GM18907 (cell line): ENCODE data around the gene DNAJB13.
"Not testable (repeated sequence)": the region's sequence is repeated elsewhere in the genome, so short reads cannot be mapped to it uniquely, and the experiment has no call there.

ENCODE experiments used
- ATAC-seq: cut with Tn5 transposase; IDR thresholded peaks from one replicate; pipeline ENCODE4 v1.9.1; 2021; ENCODE audit warnings: mild to moderate bottlenecking, moderate library complexity; ENCODE audit not compliant: unreplicated experiment

Gene DNAJB13, protein sequence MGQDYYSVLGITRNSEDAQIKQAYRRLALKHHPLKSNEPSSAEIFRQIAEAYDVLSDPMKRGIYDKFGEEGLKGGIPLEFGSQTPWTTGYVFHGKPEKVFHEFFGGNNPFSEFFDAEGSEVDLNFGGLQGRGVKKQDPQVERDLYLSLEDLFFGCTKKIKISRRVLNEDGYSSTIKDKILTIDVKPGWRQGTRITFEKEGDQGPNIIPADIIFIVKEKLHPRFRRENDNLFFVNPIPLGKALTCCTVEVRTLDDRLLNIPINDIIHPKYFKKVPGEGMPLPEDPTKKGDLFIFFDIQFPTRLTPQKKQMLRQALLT

DNA sequence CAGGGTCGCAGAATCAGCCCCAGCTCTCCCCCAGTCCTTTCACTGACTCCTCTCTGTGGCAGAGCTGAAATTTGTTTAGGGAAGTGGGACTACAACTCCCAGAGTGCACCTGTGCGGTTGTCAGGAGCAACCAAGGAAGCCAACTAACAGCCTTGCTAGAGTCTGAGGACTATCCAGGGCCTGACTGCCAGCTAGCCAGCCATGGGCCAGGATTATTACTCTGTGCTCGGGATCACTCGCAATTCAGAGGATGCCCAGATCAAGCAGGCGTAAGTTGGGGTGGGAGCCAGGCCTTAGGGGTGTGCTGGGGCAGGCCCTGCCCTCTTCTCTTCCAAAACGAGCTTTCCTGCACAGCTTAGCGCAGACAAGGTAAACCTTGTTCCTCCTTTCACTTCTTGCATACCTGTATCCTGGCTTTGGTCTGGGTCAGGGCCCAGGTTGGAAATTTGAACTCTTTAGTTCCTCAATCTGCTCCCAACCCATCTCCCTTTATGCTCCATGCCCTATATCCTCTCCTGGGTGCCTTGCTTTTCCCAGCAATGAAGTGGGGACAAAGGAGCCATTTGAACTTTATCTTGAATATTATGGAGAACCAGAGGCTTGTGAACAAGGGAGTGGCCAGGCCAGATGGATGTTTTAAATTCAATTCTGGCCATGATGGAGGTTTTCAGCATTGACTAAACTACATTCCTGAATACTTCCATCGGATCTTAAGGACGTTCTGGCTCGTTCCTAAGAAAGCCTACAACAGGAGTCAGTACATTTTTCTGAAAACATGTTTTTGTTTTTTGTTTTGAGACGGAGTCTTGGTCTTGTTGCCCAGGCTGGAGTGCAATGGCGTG, at the start of gene DNAJB13:
Gene DNAJB13, plus strand, starts transcription at position 158 of the 842 bp plus-strand sequence. Its CDS starts 44 bp downstream, at position 202.
- peak; percentile 75 for ATAC-seq

GRCh38 chr11:73902303-73902702, 48.5 kb upstream of the DNAJB13 start:
- ATAC-seq = no peak

DNA sequence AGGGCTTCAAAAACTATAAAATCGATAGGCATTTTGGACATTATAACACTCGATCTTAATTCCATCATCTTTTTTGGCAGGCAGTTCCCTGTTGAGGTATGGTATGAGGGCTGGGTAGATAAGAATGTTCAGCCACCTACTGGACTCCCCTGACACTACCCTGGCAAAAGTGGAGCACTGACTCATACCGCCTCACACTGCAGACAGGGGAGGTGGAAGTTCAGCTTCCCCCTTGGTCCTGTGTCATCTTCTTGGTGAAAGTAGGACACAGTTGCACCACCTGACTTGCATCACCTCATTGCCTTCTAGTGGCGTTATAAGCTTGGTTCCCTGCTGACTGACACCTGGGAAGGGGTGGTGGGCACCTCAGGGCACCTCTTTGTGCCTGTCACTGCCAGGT, 43.6 kb upstream of the DNAJB13 start:
- no peak for ATAC-seq

DNA sequence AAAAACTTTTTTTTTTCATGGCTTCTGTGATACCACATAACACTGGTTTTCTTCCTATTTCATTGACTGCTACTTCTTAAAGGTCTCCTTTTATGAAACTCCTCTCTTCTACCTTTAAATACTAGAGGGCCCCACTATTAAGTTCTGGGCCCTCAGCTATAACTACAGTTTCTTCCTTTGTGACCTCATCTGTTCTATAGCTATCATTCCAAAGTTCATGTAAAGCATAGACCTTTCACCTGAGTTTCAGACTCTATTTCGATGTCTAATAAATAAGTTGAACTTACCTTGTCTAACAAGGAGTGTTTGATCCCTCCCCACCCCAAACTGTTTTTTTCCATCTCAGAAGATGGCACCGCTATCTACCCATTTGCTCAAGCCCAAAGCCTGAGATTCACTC, 38.8 kb upstream of the DNAJB13 start:
- no peak for ATAC-seq

DNA sequence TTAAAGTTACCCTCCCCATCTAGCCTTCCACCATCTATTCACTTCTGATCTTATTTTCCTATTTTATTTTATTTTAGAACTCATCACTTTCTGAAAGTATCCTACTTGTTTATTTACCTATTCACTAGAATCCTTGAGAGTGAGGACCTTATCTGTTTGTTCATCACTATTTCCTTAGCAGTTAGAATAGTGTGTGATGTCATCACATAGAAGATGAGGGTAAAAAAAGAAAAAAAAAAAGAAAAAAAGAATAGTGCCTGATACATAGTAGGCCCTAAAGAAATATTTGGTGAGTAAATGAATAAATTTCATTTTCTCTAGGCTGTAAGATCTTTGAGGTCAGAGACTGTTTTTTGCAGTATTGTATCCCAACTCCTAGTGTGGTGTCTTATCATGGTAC, 37.4 kb upstream of the DNAJB13 start:
- no peak for ATAC-seq

DNA sequence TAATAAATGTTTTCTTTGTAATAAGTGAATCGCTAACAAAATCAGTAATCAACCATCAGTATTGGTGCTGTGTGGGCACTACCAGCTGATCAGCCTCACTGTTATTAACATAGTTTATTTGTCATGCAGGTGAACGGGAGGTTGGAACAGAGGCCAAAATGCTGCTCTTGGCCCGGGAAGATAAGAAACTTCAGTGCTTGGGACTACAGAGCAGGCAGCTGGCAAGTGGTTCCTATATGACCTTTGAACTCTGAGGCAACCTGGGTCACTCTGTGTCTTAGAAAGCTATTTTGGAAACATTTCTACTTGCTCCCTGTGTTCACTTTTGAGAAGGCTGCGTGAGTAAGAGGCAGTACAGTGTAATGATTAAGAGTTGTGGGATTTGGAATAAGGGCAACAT, 36.5 kb upstream of the DNAJB13 start:
- ATAC-seq = no peak

DNA sequence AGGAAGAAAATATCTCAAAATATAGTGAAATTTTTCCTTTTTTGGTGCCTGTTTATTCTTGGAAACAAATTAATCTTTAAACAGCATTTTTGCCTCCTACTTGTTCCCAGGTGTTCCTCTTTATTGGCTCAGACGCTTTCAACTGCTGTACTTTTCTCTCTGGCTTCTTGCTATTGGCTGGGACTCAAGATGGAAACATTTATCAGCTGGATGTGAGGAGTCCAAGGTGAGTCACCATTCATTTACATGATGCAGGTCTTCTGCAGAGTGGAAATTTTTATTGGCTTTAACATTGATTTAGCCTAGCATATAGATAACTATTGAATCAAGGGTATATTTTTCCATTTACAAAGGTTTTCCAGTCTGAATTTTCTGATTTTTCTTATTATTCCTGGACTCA, 34.4 kb upstream of the DNAJB13 start:
- no peak for ATAC-seq

GRCh38 chr11:73921180-73921579, 29.6 kb upstream of the DNAJB13 start:
- ATAC-seq = no peak

DNA sequence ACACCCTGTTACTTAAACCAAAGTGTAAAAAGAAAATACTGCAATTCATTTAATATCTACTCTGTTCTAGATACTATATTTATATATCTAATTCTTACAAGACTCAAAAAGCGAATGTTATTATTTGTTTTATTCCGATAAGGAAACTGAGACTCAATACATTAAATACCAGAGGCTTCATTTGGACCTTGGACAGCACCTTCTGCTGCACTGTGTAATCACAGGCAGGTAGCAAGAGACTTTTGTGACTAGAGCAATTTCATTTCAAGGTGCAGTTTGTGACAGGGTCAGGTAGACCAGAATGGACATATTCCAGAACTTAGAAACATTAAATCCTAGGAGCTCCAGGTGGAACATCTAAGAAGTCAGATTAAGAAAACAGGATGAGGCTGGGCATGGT, 21.4 kb upstream of the DNAJB13 start:
- ATAC-seq = no peak

DNA sequence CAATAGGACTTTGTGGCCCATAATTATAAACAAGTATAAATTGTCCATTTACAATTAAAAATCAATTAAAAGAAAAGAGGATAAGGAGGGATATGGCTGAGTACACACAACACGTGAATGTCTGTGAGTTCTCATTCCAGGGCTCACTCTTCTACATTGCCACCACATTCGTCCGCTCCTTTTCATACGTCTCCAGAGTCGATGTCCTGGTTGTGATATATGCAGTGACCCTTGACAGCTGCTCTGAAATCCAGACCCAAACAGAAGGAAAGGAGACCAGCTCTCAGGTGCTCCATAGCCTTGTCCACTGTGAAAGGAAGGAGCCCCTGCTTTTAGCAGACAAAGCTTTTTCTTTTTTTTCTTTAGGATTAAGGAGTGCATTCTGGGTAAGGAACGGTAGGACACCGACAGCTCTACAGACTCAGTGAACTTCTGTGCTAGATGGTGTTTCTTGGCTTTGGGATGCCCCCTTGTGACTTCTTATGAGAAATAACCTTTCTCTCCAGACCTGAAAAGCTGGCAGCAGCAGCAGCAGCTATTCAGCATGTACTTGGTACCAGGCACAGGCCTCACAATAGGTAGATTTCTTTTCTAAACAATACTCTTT, 19.7 kb upstream of the DNAJB13 start:
- no peak for ATAC-seq

DNA sequence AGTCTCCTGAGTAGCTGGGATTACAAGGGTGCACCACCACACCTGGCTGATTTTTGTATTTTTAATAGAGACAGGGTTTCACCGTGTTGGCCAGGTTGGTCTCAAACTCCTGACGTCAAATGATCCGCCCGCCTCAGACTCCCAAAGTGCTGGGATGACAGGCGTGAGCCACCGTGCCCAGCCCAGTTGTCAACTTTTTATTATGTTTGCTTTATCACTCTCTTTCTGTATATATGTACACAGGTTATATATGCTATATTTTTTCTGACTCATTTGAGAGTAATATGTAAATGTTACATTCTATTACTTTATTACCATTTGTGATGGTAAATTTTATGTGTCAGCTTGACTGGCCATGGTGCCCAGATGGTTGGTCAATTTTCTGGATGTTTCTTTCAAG, 18.9 kb upstream of the DNAJB13 start:
- ATAC-seq = no peak

DNA sequence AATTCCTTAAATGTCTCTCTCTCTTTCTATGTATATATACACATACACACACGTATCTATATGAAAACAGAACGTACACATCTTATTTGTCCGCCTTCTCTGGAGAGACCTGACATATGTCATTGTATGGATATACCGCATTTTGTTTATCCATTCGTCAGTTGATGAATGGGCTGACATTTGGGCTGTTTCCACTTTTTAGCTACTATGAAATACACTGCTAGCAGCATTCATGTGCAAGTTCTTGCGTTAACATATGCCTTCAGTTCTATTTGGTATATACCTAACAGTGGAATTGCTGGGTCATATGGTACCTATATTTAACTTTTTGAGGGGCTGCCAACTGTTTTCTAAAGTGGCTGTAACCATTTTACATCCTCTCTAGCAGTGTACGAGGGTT, 18.0 kb upstream of the DNAJB13 start:
- ATAC-seq = no peak

- ATAC-seq = not testable (repeated sequence)
These were observed 14.8 kb upstream of the DNAJB13 start for GRCh38 chr11:73936047-73936446.

- no peak for ATAC-seq
These were observed 11.7 kb upstream of the DNAJB13 start for GRCh38 chr11:73939096-73939495.

GRCh38 chr11:73940801-73941570, 9.8 kb upstream of the DNAJB13 start:
- no peak for ATAC-seq

DNA sequence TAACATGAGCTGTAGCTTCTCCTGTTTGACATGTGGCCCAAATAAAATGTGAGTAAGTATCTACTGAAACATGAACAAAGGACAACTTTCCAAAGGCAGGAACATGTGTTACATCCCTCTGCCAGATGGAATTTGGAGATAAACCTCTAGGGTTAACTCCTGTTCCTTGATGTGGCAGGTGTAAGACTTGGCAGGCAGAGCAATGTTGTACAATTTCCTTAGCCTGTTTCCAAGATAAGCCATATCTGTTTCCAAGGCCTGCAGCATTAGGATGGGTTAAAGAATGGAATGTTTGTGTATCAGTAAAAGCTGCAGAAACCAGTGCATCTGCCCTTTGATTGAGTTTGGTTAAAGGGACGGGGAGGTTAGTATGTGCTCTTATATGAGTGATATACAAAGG, 8.8 kb upstream of the DNAJB13 start:
- no peak for ATAC-seq

DNA sequence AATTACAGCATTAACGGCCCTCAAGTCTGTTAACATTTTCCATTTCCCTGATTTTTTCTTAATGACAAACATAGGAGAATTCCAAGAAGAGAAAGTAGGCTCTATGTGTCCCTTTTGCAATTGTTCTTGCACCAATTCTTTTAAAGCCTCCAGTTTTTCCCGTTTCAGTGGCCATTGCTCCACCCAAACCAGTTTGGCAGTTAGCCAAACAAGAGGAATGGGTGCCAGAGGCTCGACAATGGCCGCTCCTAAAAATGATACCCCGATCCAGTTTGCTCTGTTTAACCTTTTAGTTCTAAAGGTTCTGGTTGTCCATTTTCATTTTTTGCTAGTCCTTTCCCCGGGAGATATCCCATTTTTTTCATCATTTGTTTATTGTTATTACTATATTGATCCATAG, 6.7 kb upstream of the DNAJB13 start:
- ATAC-seq = no peak

DNA sequence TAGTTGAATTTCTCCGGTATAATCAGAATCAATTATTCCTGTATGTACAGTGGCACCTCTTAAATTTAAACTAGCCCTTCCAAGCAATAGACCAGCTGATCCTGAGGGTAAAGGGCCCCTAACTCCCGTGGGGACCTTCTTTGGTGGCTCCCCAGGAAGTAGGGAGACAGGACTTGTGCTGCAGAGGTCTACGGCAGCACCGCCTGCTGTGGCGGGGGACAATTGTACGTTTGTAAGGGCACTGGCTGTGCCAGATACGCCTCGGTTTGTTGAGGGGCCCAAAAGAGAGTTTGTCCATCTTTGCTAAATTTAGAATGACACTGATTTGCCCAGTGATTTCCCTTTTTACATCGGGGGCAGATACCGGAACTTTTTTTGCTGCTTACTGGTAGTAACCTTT, 5.9 kb upstream of the DNAJB13 start:
- ATAC-seq = no peak

DNA sequence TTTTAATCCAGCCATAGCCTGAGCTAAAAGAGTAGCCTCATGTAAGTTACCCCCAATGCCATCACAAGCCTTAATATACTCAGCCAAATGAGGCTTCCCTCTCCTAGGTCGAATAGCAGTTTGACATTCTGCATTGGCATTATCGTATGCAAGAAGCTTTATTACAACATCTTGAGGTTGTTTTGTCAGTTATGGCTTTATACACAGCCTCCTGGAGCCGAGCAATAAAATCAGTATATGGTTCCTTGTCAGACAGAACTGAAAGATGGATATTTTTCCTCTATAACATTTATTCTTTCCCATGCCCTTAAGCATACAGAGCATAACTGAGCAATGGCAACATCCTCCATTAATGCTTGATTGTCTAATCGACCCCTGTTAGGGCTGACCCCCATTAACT, 5.4 kb upstream of the DNAJB13 start:
- ATAC-seq = no peak

DNA sequence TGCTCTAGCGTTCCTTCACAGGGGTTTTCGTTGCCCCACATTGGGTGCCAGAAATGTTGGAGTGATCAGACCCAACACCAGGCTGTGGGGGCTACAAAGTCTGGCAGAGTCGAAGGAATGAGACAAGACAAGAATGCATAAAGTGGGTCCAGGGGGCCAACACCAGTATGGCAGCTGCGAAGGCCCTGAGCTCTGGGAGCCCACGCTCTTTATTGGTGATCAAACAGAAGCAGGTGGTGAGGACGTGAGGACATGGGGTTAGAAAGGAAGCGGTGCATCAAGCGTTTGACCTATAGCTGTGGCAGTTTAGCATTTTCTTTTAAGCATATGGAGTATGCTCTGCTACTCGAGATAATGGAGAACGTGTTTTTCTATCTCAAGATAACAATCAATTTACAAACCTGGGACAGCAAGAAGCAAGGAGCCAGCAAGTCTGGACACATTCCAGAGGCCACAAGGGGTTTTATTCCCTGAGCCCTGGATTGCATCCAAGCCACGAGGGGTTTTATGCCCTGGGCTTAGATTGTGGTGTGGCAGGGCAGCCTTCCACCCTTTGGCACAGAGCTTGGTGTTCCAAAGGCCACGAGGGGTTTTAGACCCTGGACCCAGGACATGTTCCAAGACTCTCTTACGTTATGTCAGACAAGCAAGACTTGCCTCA, 3.9 kb upstream of the DNAJB13 start:
- ATAC-seq = no peak

DNA sequence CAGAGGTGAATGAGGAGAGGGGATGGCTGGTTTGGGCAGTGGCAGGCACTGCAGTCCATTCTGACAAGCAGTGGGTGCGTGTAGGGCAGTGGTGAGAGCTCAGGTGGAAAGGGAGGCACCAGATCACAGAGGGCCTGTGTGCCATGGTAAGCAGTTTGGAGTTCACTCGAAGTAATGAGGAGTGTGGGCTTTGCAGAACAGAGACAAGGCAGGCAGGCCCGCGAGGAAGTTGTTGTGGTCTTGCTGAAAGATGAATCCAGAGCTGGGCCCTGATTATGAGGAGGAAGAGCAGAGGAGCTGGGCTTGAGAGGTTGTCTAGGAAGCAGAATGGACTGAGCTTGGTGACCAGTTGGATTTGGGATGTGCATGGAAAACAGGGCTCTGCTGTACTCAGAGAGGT, 1.6 kb upstream of the DNAJB13 start:
- no peak for ATAC-seq
